Activated CD8-positive, alpha-beta memory T cell treated with anti-CD3 and anti-CD28 coated beads, Interleukin-2, amount 50 U/mL, for 24 hours (primary cell): ENCODE results near the gene FREY1.

Experiments
- DNase-seq: peaks from one replicate; pipeline ENCODE4 v3.0.0-alpha.2; 2020; ENCODE audit errors: extremely low read depth

Gene FREY1

GRCh38 chr11:45894555-45895247, 12.4 kb downstream of the FREY1 start:
- DNase-seq: no peak

- DNase-seq: no peak
Measured at GRCh38 chr11:45892856-45893255, 14.2 kb downstream of the FREY1 start.

- no peak for DNase-seq
Measured at GRCh38 chr11:45890886-45891550, 16.1 kb downstream of the FREY1 start.

GRCh38 chr11:45889966-45890365, 17.1 kb downstream of the FREY1 start:
- no peak for DNase-seq

- DNase-seq: no peak
Measured at GRCh38 chr11:45889555-45889954, 17.5 kb downstream of the FREY1 start.

- no peak for DNase-seq
Measured at GRCh38 chr11:45887587-45887986, 19.5 kb downstream of the FREY1 start.

- DNase-seq: no peak
Measured at GRCh38 chr11:45886816-45887520, 20.1 kb downstream of the FREY1 start.

DNA sequence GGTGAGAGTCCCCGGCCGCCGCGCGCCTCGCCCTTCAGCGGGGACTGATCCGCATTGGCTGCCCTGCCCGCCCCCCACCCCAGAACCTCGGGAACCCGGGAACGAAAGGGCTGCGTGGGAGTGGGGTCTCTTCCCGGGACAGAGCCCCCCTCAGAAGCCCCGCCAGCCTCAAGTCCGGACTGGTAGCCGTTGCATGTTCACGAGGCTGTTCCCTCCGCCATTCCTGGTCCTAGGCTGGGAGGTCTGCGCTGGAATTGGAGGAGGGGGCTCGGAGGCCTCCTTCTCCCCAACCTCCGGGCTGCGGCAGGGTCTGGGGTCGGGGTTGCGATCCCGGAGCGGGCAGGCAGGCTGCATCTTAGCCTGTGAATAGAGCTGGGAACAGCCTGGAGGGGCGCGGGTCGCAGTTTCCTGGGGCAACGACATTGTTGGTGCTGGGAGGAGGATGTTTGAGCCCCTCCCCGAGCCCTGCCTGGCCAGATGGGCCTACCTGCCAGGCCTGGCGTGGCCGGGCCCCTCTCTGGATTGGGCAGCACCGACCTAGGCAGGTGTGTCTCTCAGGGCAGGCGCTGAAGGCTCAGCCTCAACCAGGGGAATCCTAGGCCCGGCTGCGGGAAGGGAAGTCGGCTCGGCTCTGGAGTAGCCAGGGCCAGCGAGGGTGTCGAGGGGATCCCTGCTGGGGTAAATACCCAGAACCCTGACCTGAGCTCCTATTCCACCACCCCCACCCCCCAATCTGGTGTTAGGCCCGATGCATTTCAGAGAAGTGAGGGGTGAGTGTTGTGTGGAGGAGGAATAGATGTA, 20.9 kb downstream of the FREY1 start:
- DNase-seq: no peak

GRCh38 chr11:45885274-45885920, 21.7 kb downstream of the FREY1 start, which contains the start of gene MAPK8IP1:
MAPK8IP1 (plus strand) TSS chr11:45885651; CDS start chr11:45885821, 170 bp downstream.
- DNase-seq: no peak

DNA sequence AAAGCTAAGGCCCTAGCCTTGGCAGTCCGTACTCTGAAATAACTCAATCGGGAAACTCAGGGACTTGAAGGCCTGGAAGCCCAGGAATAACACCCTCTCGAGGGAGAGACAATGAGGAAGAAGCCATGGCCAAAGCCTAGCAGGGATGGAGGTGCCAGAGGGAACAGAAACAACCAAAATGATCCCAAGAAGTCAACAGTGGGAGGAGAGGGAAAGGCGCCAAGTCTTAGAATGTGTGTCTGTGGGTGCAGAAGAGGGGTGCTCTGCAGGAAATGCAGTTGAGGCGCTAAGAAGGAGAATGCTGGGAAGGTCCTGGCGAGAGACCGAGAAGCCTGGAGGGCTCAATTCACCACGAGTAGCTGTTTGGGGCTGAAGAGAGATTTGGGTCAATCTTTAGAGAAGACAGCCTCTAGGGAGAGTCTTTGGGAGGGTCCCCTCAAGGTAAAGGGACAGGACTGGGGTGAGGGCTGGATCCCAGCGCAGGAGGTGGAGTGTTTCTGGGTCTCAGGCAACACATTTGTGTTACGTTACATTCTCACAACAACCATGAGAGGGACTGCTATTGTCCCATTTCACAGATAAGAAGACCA, 22.4 kb downstream of the FREY1 start:
- no peak for DNase-seq

DNA sequence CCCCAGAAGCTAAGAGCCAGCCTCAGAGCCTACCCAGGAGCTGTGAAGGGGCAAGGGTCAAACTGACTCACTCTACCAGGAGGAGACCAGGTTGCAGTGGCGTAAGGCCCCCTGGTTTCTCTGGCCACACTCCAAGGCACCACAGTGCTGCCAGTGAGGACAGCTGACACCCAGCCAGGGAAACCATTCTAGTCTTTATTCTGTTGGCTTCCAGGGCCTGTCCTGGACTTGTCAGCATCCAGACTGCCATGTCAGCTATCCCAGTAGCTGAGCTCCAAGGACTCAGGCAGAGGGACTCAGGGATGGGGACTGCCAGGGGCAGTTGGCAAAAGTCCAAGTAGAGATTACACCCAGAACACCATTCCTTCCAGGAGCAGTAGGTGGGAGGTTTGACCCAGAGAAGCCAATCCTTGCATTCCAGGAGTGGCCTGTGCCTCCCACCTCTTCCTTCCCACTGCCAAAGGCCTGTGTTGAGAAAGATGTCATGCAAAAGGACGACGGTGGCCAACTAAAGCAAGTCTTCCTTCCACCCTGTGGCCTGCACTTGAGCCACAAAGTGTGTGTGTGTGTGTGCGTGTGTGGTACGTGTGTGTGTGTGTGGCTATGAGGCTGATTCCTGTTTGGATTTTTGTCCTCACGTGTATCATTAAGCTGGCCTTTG, 25.2 kb downstream of the FREY1 start:
- DNase-seq: no peak

DNA sequence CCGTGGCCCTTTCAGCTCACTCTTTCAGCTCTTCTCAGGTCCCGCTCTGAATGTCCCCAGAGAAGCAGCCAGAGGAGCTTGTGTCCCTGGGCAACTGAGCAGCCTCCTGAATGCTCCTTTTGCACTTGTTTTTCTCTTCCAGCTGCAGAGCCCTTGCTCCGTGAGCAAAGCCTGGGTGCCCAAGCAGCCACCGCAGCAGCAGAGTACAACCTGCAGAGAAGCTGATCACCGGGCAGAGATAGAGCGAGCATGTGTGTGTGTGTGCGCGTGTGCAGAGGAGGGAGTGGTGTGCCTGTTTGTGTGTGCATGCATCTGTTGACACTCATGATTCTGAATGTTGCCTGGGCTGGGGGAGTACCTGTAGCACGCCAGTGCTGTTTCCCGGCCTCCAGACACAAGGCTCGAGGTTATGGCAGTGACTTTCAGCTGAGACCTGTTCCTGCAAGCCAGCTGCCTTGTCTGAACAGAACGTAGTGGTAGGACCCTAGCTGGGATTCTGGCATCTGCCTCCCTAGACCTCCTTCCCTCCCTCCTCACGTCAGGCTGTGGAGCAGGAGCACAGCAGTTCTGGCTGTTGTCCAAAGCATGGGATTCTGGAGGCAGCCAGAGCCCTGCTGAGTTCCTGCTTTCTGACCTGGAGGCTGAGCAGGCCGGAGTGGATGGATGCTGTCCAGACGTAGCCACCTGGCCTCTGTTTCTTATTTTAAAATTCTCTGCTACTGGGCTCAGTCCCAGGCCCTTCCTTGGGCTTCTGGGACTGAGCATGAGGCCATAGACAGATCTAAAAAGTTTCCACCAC, 26.1 kb downstream of the FREY1 start:
- no peak for DNase-seq

DNA sequence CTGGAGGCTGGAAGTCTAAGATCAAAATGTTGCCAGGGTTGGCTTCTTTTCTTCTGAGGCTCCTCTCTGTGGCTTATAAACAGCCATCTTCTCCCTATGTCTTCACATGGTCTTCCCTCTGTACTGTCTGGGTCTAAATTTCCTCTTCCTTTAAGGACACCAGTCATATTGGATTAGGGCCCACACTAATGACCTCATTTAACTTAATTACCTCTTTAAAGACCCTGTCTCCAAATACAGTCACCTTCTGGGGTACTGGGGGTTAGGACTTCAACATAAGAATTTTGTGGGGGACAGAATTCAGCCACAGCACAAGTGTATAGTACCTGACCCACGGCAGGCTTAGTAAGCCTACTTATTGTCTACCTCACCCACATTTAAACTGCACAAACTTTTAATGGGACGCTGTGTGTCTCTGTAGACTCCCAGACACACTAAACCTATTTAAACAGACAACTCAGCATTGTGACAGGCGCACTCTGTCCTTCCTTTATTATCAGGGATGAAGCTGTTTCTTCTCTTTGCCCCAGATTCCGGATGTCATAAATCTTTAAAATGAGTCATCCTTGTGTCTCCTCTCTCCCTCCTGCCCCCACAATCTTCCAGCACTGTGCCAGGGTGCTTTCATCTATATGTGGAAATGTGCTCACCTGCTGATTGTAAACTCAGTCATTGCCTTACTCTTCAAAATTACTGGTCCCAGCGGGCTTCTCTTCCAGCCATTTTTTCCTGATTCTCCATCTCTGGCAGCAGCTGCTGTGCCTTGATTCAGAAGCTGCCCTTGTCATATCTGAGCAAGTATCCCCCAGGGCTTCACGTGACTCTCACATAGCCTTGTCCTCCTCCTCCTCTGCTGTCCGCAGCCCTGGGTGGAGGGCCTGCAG, 27.0 kb downstream of the FREY1 start:
- DNase-seq: no peak

DNA sequence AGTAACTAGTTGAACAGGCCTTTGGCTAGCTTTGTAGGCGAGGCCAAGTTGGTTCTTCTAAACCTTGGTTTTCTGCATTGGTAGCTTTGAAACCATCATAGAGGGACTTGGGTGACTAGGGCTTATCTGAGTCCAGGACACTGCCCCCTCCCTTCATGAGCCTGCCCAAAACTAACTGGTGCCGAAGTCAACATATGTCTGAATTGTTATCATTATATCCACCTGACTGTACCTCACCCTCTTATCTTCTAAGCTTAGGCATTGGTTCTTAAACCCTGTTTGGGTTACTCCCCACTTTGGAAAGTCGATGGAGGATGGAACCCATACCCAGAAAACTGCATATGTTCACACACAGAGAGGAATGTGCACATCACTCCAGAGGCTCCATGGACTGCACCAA, 29.2 kb downstream of the FREY1 start:
- no peak for DNase-seq

DNA sequence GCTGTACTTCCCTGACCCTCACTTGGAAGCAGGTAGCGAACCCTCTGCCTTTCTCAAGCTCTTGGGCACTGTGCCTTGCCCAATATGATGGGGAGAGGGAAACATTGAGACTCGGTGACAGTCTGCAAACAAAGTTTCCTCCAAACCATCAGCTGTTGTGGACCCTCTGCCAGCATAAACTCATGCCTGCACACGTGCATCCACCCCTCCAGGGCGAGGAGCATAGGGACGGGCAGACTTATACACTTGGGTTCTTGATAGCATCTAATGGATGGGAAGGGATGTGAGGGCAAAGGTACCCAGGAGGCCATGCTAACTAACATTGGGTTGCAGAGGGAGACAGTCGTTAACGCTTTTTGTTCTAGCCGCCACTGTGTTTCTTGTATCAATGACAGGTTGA, 29.9 kb downstream of the FREY1 start:
- no peak for DNase-seq

DNA sequence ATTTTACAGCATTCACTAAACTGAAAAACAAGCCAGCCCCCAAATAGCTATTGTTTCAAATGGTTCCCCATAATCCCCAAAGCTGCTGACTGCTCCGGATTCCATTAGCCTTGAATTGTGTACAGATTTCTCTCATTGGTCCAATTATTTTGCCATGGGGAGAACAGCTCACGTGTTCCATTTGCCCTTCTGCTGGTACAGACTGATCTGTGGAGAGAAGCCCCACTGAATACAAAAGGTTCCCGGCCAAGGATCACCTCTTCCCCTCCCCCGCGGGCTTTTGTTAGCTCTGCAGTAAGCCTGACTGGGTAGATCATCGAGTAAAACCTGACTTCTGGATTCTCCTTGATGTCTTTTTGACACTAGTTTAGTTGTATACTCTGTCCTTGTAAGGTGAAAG, 30.7 kb downstream of the FREY1 start:
- no peak for DNase-seq

DNA sequence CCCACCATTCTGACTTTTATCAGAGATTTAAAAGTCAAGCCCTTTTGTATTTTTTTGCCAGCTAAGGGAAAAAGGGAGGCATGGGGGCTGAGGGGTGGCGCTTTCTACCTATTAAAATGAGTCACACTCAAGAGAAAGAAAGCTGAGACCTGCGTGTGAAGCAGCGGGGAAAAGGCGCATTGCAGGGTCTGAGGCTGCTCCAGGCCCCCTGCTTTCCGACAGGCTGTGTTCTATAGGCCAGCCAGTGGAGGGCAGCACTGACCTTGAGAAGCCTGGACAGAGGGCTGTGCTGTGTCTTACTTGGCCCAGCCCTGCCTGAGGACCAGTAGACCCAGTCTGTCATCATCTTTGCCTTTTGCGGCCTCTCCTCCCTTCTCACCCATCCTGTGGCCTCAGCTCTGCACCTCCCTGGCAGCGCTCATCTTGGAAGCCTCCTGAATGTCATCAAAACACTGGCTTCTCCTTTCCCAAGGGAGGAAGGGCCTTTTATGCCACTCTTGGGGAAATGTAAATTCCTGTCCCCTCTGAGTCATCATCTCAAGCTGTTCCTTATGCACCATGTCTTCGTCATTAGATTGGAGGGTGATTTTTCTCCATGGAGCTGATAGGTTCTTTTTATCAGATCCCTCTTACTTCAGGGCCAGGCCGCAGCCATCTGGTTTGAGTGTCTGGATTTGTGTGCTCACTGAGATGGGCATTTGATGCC, 34.3 kb downstream of the FREY1 start:
- DNase-seq: no peak

GRCh38 chr11:45871638-45872037, 35.4 kb downstream of the FREY1 start:
- no peak for DNase-seq
